C4-2B (cell line): ENCODE results near the gene IFT20.
A peak's percentile ranks its signal among the peaks of the same experiment; 100 is the strongest.

Source experiments
- H3K27ac ChIP-seq: fragments of 450-650 bp; 2 replicates; pipeline ENCODE4 v1.5.1; 2017
- CTCF ChIP-seq: fragments of 450-650 bp; conservative IDR thresholded peaks from 2 replicates; pipeline ENCODE4 v1.5.1; 2017; ENCODE audit warnings: mild to moderate bottlenecking
- ZFX ChIP-seq: fragments of 450-650 bp; IDR thresholded peaks from 2 replicates; pipeline ENCODE4 v1.6.1; 2017

The IFT20 gene

GRCh38 chr17:28317099-28317965 lies 17.9 kb downstream of the IFT20 start:
- H3K27ac ChIP-seq, result peak overlapping the region; percentile 91
- no peak for TF ChIP-seq CTCF
- TF ChIP-seq ZFX, result no peak

- no peak overlapping the region for H3K27ac ChIP-seq
- TF ChIP-seq CTCF (no peak), ZFX (no peak)
These were observed 19.2 kb downstream of the IFT20 start for GRCh38 chr17:28315846-28316705.

GRCh38 chr17:28313841-28314240 lies 21.4 kb downstream of the IFT20 start:
- no peak for TF ChIP-seq CTCF
- no peak for TF ChIP-seq ZFX
- H3K27ac ChIP-seq, result no peak overlapping the region

GRCh38 chr17:28306954-28307401 lies 28.3 kb downstream of the IFT20 start:
- H3K27ac ChIP-seq, result no peak overlapping the region
- TF ChIP-seq ZFX (no peak), CTCF (no peak)

GRCh38 chr17:28298449-28298848 lies 36.8 kb downstream of the IFT20 start:
- no peak overlapping the region for H3K27ac ChIP-seq
- TF ChIP-seq ZFX (no peak), CTCF (no peak)

- H3K27ac ChIP-seq, result no peak overlapping the region
- TF ChIP-seq CTCF (no peak), ZFX (no peak)
These were observed 39.3 kb downstream of the IFT20 start for GRCh38 chr17:28295677-28296578.
